HG02981 (cell line): ENCODE measurements around the gene CPLX3.

Experiments
- ATAC-seq: cut with Tn5 transposase; IDR thresholded peaks from one replicate; pipeline ENCODE4 v1.9.1; 2021; ENCODE audit warnings: mild to moderate bottlenecking, moderate library complexity; ENCODE audit not compliant: unreplicated experiment

Gene CPLX3

DNA sequence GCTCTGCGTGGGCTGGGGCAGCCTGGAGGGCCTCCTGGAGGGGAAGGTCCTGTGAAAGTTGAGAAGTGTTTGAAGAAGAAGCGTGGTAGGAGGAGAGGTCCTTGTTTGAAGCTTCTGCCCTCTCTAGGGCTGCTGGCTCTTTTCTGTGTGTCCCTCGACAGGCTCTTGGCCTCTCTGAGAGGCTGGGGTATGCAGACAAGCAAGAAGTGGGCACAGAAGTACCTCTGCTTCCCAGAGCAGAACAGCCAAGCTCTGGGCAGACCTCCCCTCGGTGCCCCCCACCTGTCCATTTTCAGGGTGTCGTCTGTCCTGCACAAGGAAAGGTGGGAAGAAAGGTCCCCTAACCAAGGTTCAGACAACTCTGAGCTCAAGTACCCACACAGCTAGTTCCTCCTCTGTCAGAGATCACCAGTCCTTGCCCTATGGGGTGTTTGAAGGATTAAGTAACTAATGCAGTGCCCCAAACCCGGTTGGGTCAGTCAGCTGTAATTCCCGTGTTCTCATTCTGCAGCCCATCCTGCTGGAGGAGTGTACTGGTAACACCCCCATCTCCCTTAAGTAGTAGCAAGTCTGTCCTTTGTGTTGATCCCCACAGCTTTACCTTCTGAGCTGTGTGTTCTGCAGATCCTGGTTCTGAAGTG lies 38.3 kb upstream of the CPLX3 start:
- no peak for ATAC-seq

DNA sequence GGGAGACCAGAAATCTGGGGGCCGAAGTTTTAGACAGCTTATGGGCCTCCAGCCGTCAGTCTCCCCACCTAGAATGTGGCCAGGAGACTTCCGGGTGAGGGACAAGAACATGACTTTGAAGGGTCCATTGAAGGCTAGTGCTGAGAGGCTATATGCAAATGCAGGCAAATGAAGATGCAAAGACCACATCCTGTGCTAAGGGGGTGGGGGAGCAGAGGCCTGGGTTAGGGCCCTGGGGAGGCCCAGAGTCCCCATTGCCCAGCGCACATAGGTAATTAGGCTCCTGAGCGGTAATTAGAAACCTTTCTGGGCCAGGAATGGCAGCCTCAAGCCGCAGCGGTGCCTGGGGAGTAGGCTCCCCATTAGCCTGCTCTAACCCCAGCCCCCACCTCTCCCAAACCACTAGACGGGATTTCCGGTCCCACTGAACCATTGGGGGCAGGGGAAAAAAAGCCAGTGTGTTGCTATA lies 37.7 kb upstream of the CPLX3 start:
- ATAC-seq, result peak; percentile 39

DNA sequence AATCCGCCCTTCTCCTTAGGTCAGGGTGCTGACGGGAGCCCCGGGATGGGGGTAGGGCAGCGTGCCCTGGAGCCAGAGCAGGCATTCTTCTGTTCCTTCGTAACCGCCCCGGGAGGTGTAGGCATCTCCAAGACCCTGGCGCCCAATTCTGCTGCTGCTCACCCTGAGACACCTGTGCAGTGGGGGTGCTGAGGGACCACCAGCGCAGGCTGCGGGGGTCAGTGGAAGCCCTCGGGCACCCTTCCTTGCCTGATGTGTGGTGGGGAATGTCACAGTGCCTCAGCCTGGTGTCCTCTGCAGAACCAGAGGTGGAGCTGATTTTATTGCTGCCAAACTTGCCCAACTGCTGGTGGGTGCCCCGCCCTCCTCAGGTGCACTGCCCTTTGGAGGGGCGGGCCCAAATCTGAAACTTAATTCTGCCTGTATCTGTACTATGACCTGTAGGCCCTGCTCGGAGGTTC lies 37.2 kb upstream of the CPLX3 start:
- no peak for ATAC-seq

- ATAC-seq, result no peak
Measured at GRCh38 chr15:74789741-74790079, 36.7 kb upstream of the CPLX3 start.

GRCh38 chr15:74790080-74790916 lies 36.1 kb upstream of the CPLX3 start:
- no peak for ATAC-seq

DNA sequence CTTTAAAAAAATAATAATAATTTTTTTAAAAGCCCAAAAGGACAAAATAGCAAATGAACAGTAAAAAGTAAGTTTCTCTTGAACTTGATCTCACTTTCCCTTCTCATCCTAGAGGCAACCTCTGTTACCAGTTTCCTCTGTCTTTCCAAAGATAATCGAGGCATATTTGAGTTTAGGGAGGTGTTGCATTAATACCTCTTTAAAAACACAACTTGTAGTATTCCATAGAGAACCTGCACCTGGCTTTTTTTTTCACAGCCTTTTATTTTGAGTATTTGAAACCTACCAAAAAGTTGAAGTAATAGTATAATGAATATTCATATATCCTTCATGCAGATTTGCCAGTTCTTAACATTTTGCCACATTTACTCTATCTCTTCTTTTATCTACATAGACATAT lies 35.4 kb upstream of the CPLX3 start:
- no peak for ATAC-seq

- ATAC-seq, result no peak
Measured at GRCh38 chr15:74791667-74792066, 34.8 kb upstream of the CPLX3 start.

DNA sequence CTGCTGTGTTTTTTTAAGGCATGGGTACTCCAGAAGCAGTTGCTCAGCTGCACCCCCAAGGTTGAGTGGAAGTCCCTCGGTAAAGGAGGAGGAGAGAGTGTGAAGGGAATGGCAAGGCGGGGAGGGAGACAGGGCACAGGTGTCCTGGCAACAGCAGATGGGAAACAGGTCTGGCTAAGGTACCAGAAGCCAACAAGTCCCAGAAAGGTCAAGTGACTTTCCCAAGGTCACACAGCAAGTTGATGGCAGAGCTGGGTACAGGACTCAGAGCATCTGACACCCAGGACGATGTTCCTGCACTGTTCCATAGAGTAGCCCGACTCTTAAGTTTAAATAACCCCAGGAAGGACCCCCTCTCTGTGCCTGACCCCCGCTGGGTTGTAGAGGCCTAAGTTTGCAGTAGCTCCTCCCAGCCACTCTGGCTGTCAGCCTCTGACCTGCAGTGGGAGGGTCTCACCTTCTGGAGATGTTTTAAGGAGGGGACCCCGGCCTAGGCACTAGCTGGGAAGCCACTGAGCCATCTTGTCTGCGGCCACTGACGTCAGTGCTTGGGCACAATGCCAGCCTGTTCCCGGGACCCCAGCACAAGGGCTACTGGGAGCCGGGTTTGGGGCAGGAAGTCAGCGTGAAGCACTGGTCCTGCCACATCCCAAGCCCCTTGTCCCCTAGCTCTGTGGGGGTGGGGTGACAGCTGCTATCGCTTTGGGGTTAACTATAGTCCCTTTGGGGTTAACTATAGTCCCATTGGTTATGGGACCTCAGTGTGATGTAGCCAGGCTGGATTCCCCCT lies 34.0 kb upstream of the CPLX3 start:
- no peak for ATAC-seq

DNA sequence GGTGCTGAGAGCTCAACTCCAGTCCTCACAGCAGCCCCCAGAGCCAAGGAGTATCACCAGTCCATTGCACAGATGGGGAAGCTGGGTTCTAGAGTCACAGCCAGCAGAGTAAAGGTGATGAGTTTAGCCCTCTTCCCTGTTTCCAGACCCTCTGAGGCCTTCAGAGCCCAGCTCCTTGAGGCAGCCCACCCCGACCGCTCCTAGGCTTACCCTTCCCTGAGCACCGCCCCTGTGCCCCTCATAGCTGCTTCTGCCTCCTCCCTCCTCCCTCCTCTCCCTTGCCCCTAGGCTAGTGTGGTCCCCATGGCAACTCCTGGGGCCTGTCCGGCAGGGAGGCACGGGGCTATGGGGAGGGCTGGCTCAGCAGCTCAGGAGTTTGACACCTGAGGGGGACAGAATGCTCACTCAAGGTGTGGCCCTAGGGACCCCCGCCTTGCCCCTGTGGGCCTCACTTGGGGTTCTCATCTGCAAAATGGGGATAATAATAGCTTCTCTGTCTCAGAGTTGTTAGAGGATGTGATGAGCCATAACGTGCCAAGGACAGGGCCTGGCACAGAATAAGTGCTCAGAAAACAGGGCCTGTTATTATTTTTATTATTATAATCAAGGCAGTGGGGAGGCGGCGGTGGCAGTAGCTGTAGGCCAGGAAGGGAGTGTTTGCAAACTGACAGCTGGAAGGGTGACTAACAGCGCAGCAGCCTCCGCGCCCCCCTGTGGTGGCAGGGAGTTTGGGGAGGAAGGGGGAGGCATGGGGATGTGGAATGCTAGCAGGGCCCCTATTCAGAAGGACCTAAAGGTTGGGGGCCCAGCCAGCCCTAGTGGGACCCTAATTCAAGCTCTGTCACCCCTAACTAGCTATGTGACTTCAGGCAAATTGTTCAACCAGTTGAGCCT lies 33.0 kb upstream of the CPLX3 start:
- ATAC-seq, result no peak

- no peak for ATAC-seq
Measured at GRCh38 chr15:74794248-74794969, 32.0 kb upstream of the CPLX3 start.

DNA sequence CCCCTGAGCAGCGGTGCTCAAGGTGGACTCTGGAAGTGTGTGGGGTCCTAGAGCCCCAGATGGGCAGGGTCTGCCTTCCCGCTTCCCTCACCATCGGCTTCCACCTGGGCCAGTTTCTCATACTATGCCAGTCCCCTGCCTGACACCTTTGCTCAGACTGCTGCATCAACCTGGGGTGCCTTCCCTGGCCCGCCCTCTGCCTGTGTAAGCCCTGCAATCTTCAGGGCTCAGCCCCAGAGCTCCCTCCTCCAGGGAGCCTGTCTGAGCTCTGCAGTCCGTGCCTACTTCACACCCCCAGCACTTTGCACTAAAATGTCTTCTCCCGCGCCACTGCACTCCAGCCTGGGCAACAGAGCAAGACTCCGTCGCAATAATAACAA lies 31.5 kb upstream of the CPLX3 start:
- no peak for ATAC-seq

- ATAC-seq, result no peak
Measured at GRCh38 chr15:74795966-74796625, 30.3 kb upstream of the CPLX3 start.

DNA sequence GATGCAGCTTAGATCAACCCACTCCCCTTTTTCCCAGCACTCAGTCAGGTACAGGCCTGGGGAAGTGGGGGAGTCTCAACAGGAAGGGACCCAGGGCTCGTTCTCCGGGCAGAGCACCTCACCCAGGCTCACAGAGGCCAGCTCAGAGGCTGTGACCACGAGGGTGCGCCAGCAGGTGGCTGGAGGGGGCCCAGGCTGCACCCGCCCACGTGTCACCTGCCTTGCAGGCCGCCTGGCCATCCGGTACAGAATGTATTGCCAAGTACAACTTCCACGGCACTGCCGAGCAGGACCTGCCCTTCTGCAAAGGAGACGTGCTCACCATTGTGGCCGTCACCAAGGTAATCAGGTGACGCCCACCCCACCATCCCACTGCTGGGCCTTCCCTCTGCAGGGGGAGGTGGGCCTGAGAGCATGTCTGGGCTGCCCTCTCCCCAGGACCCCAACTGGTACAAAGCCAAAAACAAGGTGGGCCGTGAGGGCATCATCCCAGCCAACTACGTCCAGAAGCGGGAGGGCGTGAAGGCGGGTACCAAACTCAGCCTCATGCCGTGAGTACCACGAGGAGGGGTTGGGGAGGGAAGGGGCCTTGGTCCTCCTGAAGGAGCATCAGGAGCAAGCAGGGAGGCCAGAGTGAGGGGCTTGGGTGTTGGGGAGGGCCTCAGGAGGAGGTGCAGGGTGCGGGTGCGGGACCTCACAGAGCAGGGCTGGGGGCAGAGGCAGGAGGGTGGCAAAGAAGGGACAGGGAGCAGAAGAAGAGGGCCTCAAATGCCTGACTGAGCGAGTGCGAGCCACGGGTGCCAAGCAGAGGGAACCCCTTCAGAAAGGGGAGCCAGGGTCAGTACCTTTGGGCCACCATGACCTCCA lies 27.8 kb upstream of the CPLX3 start:
- ATAC-seq, result no peak

DNA sequence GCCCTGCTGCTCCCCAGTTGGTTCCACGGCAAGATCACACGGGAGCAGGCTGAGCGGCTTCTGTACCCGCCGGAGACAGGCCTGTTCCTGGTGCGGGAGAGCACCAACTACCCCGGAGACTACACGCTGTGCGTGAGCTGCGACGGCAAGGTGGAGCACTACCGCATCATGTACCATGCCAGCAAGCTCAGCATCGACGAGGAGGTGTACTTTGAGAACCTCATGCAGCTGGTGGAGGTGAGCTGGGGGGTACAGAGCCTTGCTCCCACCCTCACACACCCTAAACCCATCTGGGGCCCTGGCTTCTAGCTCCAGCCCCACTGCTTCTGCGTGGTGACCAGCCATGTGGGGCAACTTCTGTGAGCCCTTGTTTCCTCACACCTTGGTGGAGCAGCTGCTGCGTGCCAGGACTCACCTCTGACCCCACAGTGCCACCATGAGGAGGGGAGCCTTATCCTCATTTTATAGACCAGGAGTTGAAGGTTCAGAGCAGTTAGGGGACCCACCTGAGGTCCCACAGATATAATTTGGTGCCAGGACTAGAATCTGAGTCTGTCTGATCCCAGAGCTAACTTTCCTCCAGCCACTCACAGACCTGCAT lies 27.1 kb upstream of the CPLX3 start:
- no peak for ATAC-seq

DNA sequence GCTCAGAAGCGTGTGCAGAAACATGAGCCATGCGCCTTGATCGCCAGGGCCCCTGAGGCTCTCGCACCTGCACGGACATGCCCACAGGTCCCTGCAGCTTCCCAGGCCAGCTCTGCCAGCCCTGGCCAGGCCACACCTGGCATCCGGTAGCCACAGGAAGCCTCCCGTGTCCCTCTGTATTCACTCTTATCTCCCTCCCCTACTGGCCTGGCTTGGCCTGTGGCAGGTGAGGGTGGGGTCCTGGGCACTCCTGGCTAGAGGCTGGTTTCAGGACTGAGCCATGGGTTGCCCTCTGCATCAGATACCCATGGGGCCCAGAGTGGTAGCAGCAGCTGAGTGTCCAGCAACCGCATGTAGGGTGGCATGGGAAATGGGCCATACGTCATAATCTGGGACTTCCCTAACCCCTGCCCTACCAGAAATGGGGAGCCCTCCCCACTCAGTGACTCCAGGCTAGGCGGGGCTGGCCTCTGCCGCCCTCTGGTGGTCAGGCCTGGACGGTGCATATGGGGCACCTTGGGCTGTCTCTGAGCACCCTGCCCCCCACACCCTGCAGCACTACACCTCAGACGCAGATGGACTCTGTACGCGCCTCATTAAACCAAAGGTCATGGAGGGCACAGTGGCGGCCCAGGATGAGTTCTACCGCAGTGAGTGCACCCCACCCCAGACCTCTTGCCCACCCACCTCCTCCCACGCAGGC lies 26.4 kb upstream of the CPLX3 start:
- peak; percentile 59 for ATAC-seq

GRCh38 chr15:74800559-74801094 lies 25.8 kb upstream of the CPLX3 start:
- no peak for ATAC-seq

GRCh38 chr15:74801311-74801997 lies 25.0 kb upstream of the CPLX3 start:
- ATAC-seq, result no peak
